GM21723 (cell line): ENCODE measurements around the gene P2RX3.
"Not testable (repeated sequence)": the region's sequence is repeated elsewhere in the genome, so short reads cannot be mapped to it uniquely, and the experiment has no call there.

ENCODE experiments used
- ATAC-seq: cut with Tn5 transposase; IDR thresholded peaks from one replicate; pipeline ENCODE4 v1.9.1; 2021; ENCODE audit warnings: mild to moderate bottlenecking, moderate library complexity; ENCODE audit not compliant: unreplicated experiment

P2RX3 gene

DNA sequence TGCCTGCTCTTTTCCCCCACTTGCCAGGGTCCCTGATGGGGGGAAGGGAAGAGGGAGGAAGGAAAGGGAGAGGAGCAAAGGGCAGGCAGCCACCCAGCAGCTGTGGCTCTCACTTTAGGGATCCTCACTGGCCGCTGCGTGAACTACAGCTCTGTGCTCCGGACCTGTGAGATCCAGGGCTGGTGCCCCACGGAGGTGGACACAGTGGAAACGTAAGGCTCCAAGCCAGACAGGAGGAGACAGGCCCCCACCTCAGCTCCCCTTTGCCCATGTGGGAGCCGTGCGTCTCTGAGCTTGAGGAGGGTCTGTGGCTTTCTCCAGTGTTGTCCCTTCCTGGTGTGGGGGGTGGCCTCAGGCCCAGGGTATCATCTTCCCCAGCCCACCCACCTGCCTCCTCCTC, 9.9 kb downstream of the P2RX3 start:
- ATAC-seq = no peak

DNA sequence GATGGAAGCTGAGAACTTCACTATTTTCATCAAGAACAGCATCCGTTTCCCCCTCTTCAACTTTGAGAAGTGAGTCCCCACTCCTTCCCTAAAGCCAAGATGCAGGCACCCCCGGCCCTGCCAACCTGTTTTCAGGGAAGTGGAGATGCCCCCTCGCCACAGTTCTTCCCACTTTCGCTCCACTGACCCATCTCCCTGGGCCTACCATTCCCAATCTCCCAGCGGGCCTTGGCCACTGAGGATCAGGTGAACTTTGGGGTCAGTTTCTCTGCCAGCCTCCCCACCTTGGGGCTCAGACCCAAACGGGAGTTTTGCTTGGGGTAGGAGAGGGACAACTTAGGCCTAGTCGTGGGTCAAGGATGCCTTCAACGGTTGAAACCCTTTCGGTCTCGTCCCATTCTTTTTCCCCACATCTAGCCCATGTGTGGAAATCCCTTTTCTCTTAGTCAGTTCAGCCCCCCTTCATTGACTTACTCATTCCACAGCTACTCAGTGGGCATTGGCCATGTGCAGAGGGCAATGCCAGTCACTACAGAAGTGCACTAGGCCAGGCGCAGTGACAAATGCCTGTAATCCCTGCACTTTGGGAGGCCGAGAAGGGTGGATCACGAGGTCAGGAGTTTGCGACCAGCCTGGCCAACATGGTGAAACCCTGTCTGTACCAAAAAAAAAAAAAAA, 10.6 kb downstream of the P2RX3 start:
- no peak for ATAC-seq

DNA sequence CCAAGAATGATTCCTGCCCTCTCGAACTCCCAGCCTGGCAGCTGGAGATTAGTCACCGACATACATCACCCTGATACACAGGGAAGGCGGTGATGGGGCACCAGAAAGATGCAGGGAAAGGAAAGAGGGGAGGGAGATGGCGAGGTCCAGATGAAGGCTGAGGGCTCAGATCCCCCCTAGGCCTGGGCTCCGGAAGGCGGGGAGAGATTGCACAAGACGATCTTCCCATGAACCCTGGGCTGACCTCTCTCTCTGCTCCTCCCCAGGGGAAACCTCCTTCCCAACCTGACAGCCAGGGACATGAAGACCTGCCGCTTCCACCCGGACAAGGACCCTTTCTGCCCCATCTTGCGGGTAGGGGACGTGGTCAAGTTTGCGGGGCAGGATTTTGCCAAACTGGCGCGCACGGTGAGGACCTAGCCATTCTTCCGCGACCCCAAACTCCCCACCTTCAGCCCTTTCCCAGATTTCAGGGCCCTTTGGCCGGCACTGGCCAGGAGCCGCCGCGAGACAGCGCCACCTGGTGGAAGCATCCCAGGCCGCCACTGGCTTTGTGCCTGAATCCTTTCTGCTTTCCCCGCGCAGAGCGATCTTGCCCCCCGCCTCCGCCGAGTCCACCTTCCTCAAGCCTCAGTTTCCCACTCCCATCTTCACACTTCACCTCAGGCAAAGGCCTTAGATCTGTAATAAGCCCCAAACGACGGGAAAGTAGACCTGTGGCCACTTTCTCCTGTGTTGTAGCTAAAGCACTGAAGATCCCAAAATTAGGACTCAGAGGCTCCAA, 11.5 kb downstream of the P2RX3 start:
- ATAC-seq = peak; percentile 62

DNA sequence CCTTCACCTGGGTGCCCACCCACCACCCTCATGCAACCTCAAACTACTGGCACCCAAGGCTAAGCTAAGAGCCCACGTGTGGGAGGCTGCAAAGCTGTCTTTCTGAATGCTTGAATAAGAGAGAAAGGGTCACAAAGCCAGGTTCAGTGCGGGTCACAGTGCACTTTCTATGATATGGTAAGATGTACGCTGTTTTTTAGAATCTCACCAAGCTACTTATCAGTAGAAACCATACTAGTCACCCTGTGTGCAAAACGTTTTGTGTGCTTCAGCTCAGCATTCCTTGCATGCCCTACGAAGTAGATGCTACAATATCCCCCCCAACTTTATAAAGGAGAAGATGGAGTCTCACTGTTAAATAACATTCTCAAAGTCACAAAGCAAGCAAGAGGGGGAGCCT, 14.9 kb downstream of the P2RX3 start:
- no peak for ATAC-seq

DNA sequence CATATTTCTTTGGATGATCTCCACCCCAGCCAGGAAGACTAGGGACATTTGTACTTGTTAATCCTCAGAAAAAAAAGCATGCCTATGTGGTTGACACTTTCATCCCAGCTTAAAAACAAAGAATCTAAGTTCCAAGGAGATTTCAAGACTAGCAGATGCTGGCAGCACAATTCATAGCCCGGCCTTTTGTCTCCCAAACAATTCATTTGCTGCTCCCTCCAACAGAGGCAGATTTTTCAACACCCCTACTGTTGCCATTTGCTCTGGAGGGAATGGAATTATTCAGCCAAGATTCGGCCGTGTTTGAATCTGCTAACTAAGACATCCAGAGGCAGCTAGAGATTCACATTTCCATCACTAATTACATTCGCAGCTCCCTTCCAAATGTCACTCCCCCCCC, 15.3 kb downstream of the P2RX3 start:
- no peak for ATAC-seq

DNA sequence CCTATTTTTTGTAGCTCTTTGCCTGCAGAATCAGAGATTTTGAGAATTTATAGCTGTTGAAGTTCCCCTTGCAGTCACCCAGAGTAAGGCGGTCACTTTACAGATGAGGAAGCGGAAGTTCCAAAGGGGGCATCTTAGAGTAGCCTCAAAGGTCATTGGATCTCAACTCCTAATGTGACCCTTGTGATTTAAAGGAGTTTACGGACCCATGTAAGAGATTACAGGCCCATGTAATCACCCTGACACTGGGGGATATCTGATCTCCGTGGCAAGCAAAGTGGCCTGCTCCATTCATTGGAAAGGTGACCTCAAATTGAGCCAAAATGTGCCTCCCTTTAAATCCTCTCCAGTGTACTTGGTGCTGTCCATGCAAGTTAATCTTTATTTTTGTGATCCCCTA, 15.7 kb downstream of the P2RX3 start:
- no peak for ATAC-seq

DNA sequence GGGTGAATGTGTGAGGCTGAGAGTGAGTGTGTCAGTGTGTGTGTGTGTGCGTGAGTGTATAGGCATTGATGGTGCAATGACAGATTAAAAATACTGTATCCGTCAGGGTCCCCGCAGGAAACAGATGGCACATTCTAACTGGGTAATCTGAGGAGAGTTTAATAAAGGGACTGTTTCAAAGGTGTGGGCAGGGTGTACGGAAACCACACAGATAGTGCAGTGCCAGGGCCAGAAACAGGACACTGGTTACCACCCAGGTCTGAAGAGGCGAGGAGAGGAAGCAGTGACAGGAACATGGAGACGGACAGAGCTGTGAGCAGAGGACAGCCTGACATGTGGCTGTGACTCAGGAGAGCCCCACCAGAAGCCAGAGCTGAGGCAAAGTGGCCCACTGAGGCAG, 16.5 kb downstream of the P2RX3 start:
- no peak for ATAC-seq

DNA sequence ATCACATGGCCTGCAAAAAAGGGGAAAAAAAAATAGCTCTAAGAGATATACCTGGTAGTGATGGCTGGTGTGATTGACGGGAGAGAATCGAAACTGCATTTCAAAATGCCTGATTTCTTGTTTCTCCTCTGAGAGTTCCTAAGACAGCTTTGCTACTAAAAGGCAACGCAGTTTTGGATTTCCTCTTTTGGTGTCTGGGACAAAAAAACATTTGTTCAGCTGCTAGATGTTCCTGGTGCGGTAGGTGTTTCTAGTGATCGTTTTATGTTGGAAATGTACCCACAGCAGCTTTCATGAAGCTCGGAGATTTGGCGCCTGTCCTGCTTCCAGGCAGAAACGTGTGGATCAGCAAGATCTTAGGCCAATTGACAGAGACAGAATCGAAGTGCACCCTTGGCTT, 18.1 kb downstream of the P2RX3 start:
- ATAC-seq = no peak

DNA sequence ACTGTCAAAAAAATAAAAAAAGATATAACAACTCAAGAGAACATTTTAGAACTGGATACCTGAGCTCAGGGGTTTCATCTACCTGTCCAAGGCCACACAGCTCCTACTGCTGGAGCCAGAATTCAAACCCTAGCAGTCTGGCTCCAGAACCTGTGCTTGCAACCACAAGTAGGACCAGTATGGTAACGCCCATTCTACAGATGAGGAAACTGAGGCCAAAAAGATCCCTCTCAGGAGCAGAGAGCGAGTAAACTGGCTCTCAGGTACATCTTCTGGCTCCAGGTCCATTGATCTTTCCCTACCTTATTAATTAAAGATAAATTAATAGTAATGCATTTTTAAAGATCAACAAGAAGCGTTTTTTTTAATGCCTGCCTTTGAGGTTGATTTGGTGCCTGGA, 19.2 kb downstream of the P2RX3 start:
- no peak for ATAC-seq

DNA sequence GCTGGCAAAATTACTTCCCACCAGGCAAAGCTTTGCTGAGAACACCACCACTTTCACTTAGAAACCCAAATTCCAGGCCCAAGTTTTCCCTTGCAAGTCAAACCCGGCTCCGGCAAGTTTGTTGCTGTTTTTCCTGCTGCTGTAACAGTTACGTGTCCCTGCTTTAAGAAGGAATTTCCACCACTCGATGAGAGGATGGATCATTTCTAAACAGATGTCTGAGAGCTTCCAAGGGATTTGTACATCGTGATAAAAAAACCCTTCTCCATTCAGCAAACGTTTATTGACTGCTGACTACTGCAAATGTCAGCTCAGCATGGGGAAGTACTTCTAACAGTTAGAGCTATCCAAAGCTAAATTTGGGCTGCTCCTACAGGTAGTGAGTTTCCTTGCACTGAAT, 19.7 kb downstream of the P2RX3 start:
- no peak for ATAC-seq

DNA sequence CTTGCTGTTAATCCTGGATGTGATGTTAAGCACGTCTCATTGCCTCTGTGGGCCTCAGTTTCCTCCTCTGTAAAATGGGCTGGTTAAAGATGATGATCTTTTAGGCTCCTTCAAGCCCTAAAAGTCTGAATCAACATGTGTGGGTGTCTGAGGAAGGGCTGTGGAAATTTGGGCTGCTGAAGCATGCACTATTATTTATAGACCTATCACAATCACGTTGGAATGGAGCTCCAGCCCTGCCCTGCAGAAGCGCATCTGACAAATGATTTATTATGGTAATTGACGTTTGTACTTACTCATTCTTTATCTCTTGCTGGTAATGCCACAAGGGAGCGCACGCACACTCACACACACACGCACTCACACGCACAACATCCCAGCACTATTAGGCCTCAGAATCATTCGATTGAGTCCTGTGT, 20.4 kb downstream of the P2RX3 start:
- no peak for ATAC-seq

DNA sequence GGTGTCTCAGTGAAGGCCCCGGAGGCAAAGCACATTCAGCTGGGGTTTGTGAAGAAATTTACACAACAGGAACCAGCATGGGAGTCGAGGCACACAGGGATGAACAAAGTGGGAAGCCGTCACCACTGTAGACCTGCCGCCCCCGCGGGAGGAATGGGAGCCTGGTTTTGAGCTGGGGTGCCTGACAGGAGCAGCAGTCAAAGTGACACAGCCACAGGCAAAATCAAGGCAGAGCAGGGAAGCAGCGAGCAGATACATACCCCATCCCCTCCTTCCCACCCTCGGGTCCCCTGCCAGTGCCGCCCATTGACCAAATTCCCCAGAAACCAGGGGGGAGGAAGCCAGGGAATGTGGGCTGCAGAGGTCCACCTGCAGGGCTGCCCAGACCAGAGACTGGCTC, 20.8 kb downstream of the P2RX3 start:
- no peak for ATAC-seq

DNA sequence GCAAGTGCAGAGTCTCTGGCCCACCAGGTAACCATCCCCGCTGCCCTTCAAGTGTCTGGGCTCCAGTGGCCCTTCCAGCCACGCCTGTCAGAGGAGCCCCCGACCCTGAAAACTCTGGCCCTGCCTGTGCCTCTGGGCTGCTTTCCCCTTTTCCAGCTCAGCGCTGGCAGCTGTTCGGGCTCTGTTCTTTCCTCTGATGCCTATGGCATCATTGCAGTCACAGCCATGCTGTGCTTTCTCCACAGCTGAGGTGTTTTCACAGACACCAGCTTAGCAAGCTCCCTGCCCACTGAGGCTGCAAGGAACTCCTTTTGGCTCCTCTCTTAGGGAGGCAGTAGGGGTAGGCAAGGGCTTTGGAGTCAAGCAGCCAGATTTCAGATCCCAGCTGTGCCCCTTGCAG, 21.2 kb downstream of the P2RX3 start:
- no peak for ATAC-seq

DNA sequence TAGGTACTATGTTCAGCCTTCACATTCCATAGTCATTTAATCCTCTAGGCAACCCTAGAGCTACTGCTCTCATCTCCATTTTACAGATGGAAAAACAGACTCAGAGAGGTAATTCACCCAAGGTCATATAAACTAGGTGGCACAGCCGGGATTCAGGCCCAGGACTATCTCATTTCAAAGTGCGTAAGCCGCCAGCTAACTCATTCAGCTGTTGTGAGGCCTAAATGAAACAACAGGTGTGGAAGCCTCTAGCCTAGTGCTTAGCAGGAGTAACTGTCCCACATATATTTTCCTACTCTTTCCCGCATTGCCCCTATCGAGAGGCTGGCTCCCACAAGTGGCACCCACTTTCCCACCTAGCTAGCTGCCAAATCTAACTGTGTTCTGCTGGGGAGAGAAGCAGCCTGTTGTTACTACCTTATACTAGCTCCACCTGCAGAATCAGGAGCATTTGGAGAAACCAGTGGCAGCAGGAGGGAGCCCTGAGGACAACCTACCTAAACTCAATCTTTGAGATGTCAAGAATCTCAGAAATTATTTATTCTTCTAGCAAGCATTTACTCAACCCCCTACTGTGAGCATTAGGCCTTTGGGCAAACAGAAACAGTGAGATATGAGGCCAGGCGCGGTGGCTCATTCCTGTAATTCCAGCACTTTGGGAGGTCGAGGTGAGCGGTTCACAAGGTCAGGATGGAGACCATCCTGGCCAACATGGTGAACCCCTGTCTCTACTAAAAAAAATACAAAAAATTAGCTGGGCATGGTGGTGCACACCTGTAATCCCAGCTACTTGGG, 21.9 kb downstream of the P2RX3 start:
- no peak for ATAC-seq

DNA sequence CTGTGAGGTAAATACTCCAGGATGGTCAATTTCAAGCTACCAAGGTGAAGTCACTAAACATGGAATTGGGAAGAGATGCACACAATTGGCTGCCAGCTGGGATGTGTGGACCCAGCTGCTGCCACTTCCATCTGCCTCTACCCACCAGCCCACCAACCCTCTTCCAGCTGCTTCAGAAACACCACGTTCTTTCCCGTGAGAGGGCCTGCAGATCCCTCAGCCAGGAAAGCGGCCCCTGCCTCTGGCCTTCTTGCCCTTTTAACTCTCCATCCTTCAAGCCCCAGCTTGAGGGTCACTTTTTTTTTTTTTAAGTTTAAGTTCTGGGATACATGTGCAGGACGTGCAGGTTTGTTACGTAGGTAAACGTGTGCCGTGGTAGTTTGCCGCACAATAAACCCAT, 22.8 kb downstream of the P2RX3 start:
- no peak for ATAC-seq

DNA sequence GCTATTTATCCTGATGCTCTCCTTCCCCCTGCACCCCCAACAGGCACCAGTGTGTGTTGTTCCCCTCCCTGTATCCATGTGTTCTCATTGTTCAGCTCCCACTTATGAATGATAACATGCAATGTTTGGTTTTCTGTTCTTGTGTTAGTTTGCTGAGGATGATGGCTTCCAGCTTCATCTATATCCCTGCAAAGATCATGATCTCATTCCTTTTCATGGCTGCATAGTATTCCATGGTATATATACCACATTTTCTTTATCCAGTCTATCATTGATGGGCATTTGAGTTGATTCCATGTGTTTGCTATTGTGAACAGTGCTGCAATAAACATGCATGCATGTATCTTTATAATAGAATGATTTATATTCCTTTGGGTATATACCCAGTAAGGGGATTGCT, 23.3 kb downstream of the P2RX3 start:
- not testable (repeated sequence) for ATAC-seq

DNA sequence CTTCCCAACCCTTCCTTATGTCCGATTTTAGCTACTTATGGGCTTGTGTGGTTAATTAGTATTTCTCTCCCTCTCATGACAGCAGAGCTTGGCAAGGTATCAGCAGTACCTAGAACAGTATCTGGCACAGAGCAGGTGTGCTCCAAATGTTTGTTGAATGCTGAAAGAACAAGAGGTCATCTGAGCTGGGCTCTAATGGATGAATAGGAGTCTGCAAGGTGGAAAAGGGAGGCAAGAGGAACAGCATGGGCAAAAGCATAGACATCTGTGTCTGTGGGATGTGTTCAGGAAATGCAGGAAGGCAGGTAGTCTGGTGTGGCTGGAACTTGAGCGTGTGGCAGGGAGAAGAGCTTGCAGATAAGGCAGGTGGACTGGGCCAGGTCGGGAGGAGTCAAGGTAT, 23.8 kb downstream of the P2RX3 start:
- ATAC-seq = no peak

DNA sequence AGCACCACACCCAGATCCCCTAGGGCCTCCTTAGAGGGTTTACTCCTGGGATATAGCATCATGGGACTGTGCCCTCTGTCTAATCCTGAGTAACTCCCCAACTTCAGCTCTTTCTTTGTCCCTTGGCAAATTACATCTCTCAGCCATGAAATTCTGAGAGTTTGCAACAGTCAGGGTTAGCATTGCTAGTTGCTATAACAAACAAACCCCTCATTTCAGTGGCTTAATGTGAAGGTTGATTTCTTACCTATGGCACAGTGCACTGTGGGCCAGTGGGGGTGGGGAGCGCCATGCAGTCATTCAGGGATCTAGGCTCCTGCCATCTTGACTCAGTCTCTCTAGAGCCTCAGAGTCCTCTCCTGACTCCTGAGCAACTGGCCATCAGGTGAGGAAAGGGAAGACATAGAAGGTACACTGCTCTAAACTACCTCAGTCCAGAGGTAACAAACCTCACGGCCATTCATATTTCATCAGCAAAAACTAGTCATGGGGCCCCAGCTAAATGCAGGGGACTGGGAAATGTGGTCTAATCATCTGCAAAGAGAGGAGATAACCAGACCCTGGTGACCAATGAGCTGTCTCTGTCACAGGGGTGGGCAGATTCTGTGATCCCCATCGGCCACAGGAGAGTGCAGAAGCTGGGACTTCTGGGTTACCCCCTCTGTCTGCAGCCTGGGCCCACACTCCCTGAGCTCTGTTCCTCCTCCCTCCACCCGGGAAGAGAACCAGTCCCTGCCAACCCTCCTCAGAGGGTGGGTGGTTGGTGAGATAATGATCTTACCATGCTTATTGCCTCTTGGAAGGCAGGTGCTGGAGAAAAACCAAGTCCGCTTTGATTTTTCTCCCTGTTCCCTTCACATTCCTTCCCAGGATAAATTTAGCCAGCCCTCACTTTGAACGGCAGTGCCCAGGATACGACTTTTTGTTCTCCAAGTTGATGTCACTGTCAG, 25.3 kb downstream of the P2RX3 start:
- no peak for ATAC-seq

DNA sequence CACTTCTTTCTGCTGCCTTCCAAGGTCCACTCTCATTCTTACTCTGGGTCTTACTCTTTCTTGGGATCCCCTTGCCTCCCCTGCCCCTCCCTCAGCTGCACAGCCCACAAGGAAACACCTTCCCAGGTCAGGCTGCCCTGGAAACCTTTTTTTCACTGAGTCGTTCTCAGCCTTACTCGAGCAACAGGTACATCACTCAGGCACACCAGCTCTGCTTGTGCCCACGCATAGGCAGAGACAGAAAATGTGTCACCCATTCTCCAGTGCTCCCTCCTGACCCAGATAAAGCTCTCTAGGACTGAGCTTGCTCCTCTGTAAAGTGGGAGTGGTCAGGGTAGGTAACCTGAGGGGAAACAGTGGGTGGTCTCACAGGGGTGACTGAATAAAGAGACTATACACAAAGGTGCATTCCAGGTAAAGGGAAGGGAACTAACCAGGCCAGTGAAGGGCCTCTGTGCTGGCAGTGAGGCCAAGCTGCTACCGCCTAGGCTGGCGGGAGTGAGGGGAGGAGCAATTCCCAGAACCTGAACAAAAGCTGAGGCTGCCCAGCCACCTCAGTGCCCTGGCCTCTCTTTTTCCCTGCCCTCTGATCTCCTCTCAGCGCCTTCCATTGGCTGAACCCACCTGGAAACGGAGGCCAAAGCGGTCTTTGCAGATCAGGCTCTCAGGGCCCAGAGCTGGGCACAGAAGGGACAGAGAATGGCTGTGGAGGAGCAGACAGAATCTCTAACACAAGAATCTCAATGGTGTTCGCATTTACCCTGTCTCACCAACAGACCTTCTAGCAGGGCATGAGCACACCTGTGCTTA, 26.9 kb downstream of the P2RX3 start:
- no peak for ATAC-seq
